ENCODE measurements around the gene MBNL2. TPM values are rescaled to one million over a fixed set of nuclear protein-coding genes. Genes with fewer than 3 reads are reported as not detected.

MBNL2 gene
- total RNA-seq, 1 donor: 69.8 TPM

- no peak overlapping the region for H3K4me3 ChIP-seq (ENCODE audit: insufficient read depth, low read length)
- no peaks in the 10 kb centered on the region for H3K9me3 ChIP-seq (ENCODE audit: low read depth, low read length)
- peak overlapping the region; percentile 18 for H3K4me2 ChIP-seq (ENCODE audit: insufficient read depth, low read length)
- peak overlapping the region; percentile 53 for H3K27ac ChIP-seq (ENCODE audit: low read depth, low read length)
- H3K27me3 ChIP-seq (ENCODE audit: insufficient read depth, low read length): no peaks in the 10 kb centered on the region
- no peaks in the 10 kb centered on the region for H3K79me2 ChIP-seq (ENCODE audit: insufficient read depth, low read length)
- TF ChIP-seq CTCF (IDR thresholded peaks at IDR 0.05; ENCODE audit: extremely low read depth, low read depth, low read length): no peak
- H4K20me1 ChIP-seq (ENCODE audit: insufficient read depth, low read length): no peaks in the 10 kb centered on the region
- peaks cover 12% of the 10 kb centered on the region for H3K4me1 ChIP-seq (ENCODE audit: insufficient read depth, low read length)
- DNase-seq (ENCODE audit: insufficient read length, low spot score, missing footprints): no peak
- H3K36me3 ChIP-seq (ENCODE audit: insufficient read depth, low read length): peaks cover 7% of the 10 kb centered on the region
- no peak overlapping the region for H2AFZ ChIP-seq (ENCODE audit: low read length)
Observed at GRCh38 chr13:97395447-97396136, 173.5 kb downstream of the MBNL2 start.

GRCh38 chr13:97397267-97397666, 175.1 kb downstream of the MBNL2 start:
- peaks cover 12% of the 10 kb centered on the region for H3K4me1 ChIP-seq (ENCODE audit: insufficient read depth, low read length)
- no peak overlapping the region for H3K27ac ChIP-seq (ENCODE audit: low read depth, low read length)
- no peak for DNase-seq (ENCODE audit: insufficient read length, low spot score, missing footprints)
- no peak overlapping the region for H3K4me2 ChIP-seq (ENCODE audit: insufficient read depth, low read length)
- H4K20me1 ChIP-seq (ENCODE audit: insufficient read depth, low read length): no peaks in the 10 kb centered on the region
- no peak overlapping the region for H2AFZ ChIP-seq (ENCODE audit: low read length)
- H3K4me3 ChIP-seq (ENCODE audit: insufficient read depth, low read length): no peak overlapping the region
- H3K79me2 ChIP-seq (ENCODE audit: insufficient read depth, low read length): no peaks in the 10 kb centered on the region
- H3K36me3 ChIP-seq (ENCODE audit: insufficient read depth, low read length): no peaks in the 10 kb centered on the region
- H3K27me3 ChIP-seq (ENCODE audit: insufficient read depth, low read length): no peaks in the 10 kb centered on the region
- no peaks in the 10 kb centered on the region for H3K9me3 ChIP-seq (ENCODE audit: low read depth, low read length)
- no peak for TF ChIP-seq CTCF (IDR thresholded peaks at IDR 0.05; ENCODE audit: extremely low read depth, low read depth, low read length)

GRCh38 chr13:97401421-97401820, 179.3 kb downstream of the MBNL2 start:
- Histone ChIP-seq H3K4me3 (ENCODE audit: insufficient read depth, low read length) (no peak overlapping the region), H2AFZ (ENCODE audit: low read length) (no peak overlapping the region), H3K79me2 (ENCODE audit: insufficient read depth, low read length) (no peaks in the 10 kb centered on the region), H3K36me3 (ENCODE audit: insufficient read depth, low read length) (no peaks in the 10 kb centered on the region), H3K9me3 (ENCODE audit: low read depth, low read length) (no peaks in the 10 kb centered on the region), H3K27me3 (ENCODE audit: insufficient read depth, low read length) (no peaks in the 10 kb centered on the region), H4K20me1 (ENCODE audit: insufficient read depth, low read length) (no peaks in the 10 kb centered on the region), H3K4me1 (ENCODE audit: insufficient read depth, low read length) (peaks cover 5% of the 10 kb centered on the region), H3K4me2 (ENCODE audit: insufficient read depth, low read length) (no peak overlapping the region), H3K27ac (ENCODE audit: low read depth, low read length) (no peak overlapping the region)
- TF ChIP-seq CTCF (IDR thresholded peaks at IDR 0.05; ENCODE audit: extremely low read depth, low read depth, low read length): no peak
- DNase-seq (ENCODE audit: insufficient read length, low spot score, missing footprints): no peak

- Histone ChIP-seq H3K4me3 (ENCODE audit: insufficient read depth, low read length) (no peak overlapping the region), H3K36me3 (ENCODE audit: insufficient read depth, low read length) (no peaks in the 10 kb centered on the region), H3K4me1 (ENCODE audit: insufficient read depth, low read length) (peaks cover 5% of the 10 kb centered on the region), H3K4me2 (ENCODE audit: insufficient read depth, low read length) (no peak overlapping the region), H2AFZ (ENCODE audit: low read length) (no peak overlapping the region), H3K27ac (ENCODE audit: low read depth, low read length) (no peak overlapping the region), H3K79me2 (ENCODE audit: insufficient read depth, low read length) (no peaks in the 10 kb centered on the region), H4K20me1 (ENCODE audit: insufficient read depth, low read length) (no peaks in the 10 kb centered on the region), H3K27me3 (ENCODE audit: insufficient read depth, low read length) (peaks cover 3% of the 10 kb centered on the region), H3K9me3 (ENCODE audit: low read depth, low read length) (no peaks in the 10 kb centered on the region)
- no peak for TF ChIP-seq CTCF (IDR thresholded peaks at IDR 0.05; ENCODE audit: extremely low read depth, low read depth, low read length)
- DNase-seq (ENCODE audit: insufficient read length, low spot score, missing footprints): no peak
Observed at GRCh38 chr13:97403893-97404750, 182.0 kb downstream of the MBNL2 start.

Data from osteoblast (primary cell).